DMS153 treated with DMSO at 0.1 percent for 48 hours (cell line): ENCODE data around the gene OR4Q3.
"Not testable (repeated sequence)": the region's sequence is repeated elsewhere in the genome, so short reads cannot be mapped to it uniquely, and the experiment has no call there.

Experiments
- DNase-seq: peaks from one replicate; lab custom pipeline; 2025; ENCODE audit not compliant: unreplicated experiment; lab: John Stamatoyannopoulos, UW

The OR4Q3 gene

GRCh38 chr14:19743256-19743655 is at the start of gene OR4Q3:
Gene OR4Q3 (plus strand): TSS chr14:19743571.
- no peak for DNase-seq

GRCh38 chr14:19729359-19729758 is 14.0 kb upstream of the OR4Q3 start:
- no peak for DNase-seq

- DNase-seq = no peak
Measured at GRCh38 chr14:19729763-19730162, 13.6 kb upstream of the OR4Q3 start.

GRCh38 chr14:19733893-19734292 is 9.5 kb upstream of the OR4Q3 start:
- DNase-seq = not testable (repeated sequence)

GRCh38 chr14:19752316-19752715 is 8.9 kb downstream of the OR4Q3 start:
- not testable (repeated sequence) for DNase-seq

GRCh38 chr14:19754172-19754571 is 10.8 kb downstream of the OR4Q3 start:
- DNase-seq = no peak

GRCh38 chr14:19771491-19771890 is 28.1 kb downstream of the OR4Q3 start:
- DNase-seq = not testable (repeated sequence)

GRCh38 chr14:19771895-19772430 is 28.6 kb downstream of the OR4Q3 start:
- no peak for DNase-seq

GRCh38 chr14:19772454-19772853 is 29.1 kb downstream of the OR4Q3 start:
- DNase-seq = not testable (repeated sequence)

- DNase-seq = not testable (repeated sequence)
Measured at GRCh38 chr14:19773204-19773603, 29.8 kb downstream of the OR4Q3 start, which contains the start of gene OR4M1. Gene OR4M1 (plus strand): TSS chr14:19773504. CDS start chr14:19780323, 6,819 bp downstream.

- DNase-seq = no peak
Measured at GRCh38 chr14:19775587-19775986, 32.2 kb downstream of the OR4Q3 start.

- not testable (repeated sequence) for DNase-seq
Measured at GRCh38 chr14:19785848-19786247, 42.5 kb downstream of the OR4Q3 start.

- not testable (repeated sequence) for DNase-seq
Measured at GRCh38 chr14:19787318-19787717, 43.9 kb downstream of the OR4Q3 start.

GRCh38 chr14:19788150-19788549 is 44.8 kb downstream of the OR4Q3 start:
- not testable (repeated sequence) for DNase-seq

GRCh38 chr14:19796520-19797108 is 53.2 kb downstream of the OR4Q3 start:
- not testable (repeated sequence) for DNase-seq
